Smooth muscle cell (in vitro differentiated cells): ENCODE measurements around the gene GLT1D1. TPM values are rescaled to one million over a fixed set of nuclear protein-coding genes. Genes with fewer than 3 reads are reported as not detected.

Source experiments
- DNase-seq: peaks from one replicate; lab custom pipeline; 2025; ENCODE audit not compliant: unreplicated experiment; lab: John Stamatoyannopoulos, UW
- H2AFZ ChIP-seq: fragments of 200-600 bp; sonication (generic); 2 replicates; pipeline ENCODE4 v1.6.0; 2016; ENCODE audit warnings: antibody characterized with exemption, low read depth, mild to moderate bottlenecking
- H3F3A ChIP-seq: fragments of 200-600 bp; sonication (generic); 2 replicates; pipeline ENCODE4 v1.6.0; 2017; ENCODE audit warnings: antibody characterized with exemption, low read depth
- H3K27ac ChIP-seq: fragments of 200-600 bp; sonication (generic); 2 replicates; pipeline ENCODE4 v1.5.1; 2016; ENCODE audit warnings: low read depth, mild to moderate bottlenecking
- H3K27me3 ChIP-seq: fragments of 200-600 bp; sonication (generic); 2 replicates; pipeline ENCODE4 v1.6.1; 2016; ENCODE audit warnings: low read depth, mild to moderate bottlenecking
- H3K36me3 ChIP-seq: fragments of 200-600 bp; sonication (generic); 2 replicates; pipeline ENCODE4 v1.5.1; 2016; ENCODE audit warnings: low read depth
- H3K4me1 ChIP-seq: fragments of 200-600 bp; sonication (generic); 2 replicates; pipeline ENCODE4 v1.5.1; 2016; ENCODE audit warnings: low read depth
- H3K4me2 ChIP-seq: fragments of 200-600 bp; sonication (generic); 2 replicates; pipeline ENCODE4 v1.6.0; 2016; ENCODE audit warnings: mild to moderate bottlenecking
- H3K4me3 ChIP-seq: fragments of 200-600 bp; sonication (generic); 2 replicates; pipeline ENCODE4 v1.5.1; 2016; ENCODE audit warnings: mild to moderate bottlenecking
- H3K79me2 ChIP-seq: fragments of 200-600 bp; sonication (generic); 2 replicates; pipeline ENCODE4 v1.6.0; 2016; ENCODE audit warnings: low read depth, mild to moderate bottlenecking
- H3K9ac ChIP-seq: fragments of 200-600 bp; sonication (generic); 2 replicates; pipeline ENCODE4 v1.6.0; 2016; ENCODE audit warnings: low read depth
- H3K9me3 ChIP-seq: fragments of 200-600 bp; sonication (generic); replicated peaks from 2 replicates; pipeline ENCODE4 v1.5.1; 2016; ENCODE audit warnings: low read depth
- H4K20me1 ChIP-seq: fragments of 200-600 bp; sonication (generic); 2 replicates; pipeline ENCODE4 v1.6.0; 2016; ENCODE audit warnings: low read depth
- CTCF ChIP-seq: fragments of 200-600 bp; sonication (generic); IDR thresholded peaks from 2 replicates; pipeline ENCODE4 v1.5.1; 2017; ENCODE audit warnings: borderline replicate concordance, mild to moderate bottlenecking, antibody characterized with exemption; ENCODE audit not compliant: insufficient read depth, poor library complexity, severe bottlenecking
- WGBS: methylation state at CpG from one replicate; pipeline ENCODE4 v1.1.7; 2016; ENCODE audit warnings: low lambda C conversion rate; 5-methylcytosine and 5-hydroxymethylcytosine counted together
- polyA plus RNA-seq: library from polyadenylated mRNA; unstranded; fragments of >200 nt; fragmentation: Nextera tagmentation; extraction: Ambion mirVana; gene quantifications from 2 replicates; pipeline ENCODE4 v1.2.1, GENCODE V29; 2016
- total RNA-seq: library from RNA; depleted of rRNA; stranded (reverse); fragments of >200 nt; gene quantifications from 2 replicates; pipeline ENCODE4 v1.2.3, GENCODE V29; 2014

The GLT1D1 gene
- total and polyA plus RNA-seq, 2 experiments from 2014 or later, result 0.07 to 0.18 TPM

- H2AFZ ChIP-seq, result no peak overlapping the region
Measured at GRCh38 chr12:128989287-128989686, 136.0 kb downstream of the GLT1D1 start.

GRCh38 chr12:128991716-128992115 is 138.4 kb downstream of the GLT1D1 start:
- no peak for TF ChIP-seq CTCF
- Histone ChIP-seq H3K9ac (no peak overlapping the region), H3K4me3 (no peak overlapping the region), H3K27me3 (no peaks in the 10 kb centered on the region), H4K20me1 (no peaks in the 10 kb centered on the region), H3K9me3 (no peaks in the 10 kb centered on the region), H3K27ac (no peak overlapping the region), H3F3A (no peaks in the 10 kb centered on the region), H3K36me3 (no peaks in the 10 kb centered on the region), H3K79me2 (no peaks in the 10 kb centered on the region), H3K4me1 (no peaks in the 10 kb centered on the region), H3K4me2 (no peak overlapping the region), H2AFZ (no peak overlapping the region)
- 88% methylated on average over 6 of the region's 6 CpGs for WGBS
- no peak for DNase-seq

More at GRCh38 chr12:128989287-128989686, 136.0 kb downstream of the GLT1D1 start:
- H3F3A ChIP-seq, result no peaks in the 10 kb centered on the region
- H3K36me3 ChIP-seq, result no peaks in the 10 kb centered on the region
- H3K9ac ChIP-seq, result no peak overlapping the region
- no peak for TF ChIP-seq CTCF
- no peak for DNase-seq
- H3K27me3 ChIP-seq, result no peaks in the 10 kb centered on the region
- no peak overlapping the region for H3K4me2 ChIP-seq
- no peaks in the 10 kb centered on the region for H3K4me1 ChIP-seq
- no peak overlapping the region for H3K4me3 ChIP-seq
- no peaks in the 10 kb centered on the region for H3K79me2 ChIP-seq
- no peaks in the 10 kb centered on the region for H4K20me1 ChIP-seq
- WGBS, result 88% methylated on average over 1 of the region's 1 CpG
- no peak overlapping the region for H3K27ac ChIP-seq
- no peaks in the 10 kb centered on the region for H3K9me3 ChIP-seq

- H3K4me1 ChIP-seq, result no peaks in the 10 kb centered on the region
- H3K9ac ChIP-seq, result no peak overlapping the region
- H3K79me2 ChIP-seq, result no peaks in the 10 kb centered on the region
- no peak for TF ChIP-seq CTCF
- H3K4me2 ChIP-seq, result no peak overlapping the region
- H3F3A ChIP-seq, result no peaks in the 10 kb centered on the region
- no peak for DNase-seq
- no peak overlapping the region for H2AFZ ChIP-seq
- H3K36me3 ChIP-seq, result no peaks in the 10 kb centered on the region
- H3K27ac ChIP-seq, result no peak overlapping the region
- WGBS, result 61% methylated on average over 8 of the region's 8 CpGs
- H3K4me3 ChIP-seq, result no peak overlapping the region
- no peaks in the 10 kb centered on the region for H3K27me3 ChIP-seq
- no peaks in the 10 kb centered on the region for H3K9me3 ChIP-seq
- no peaks in the 10 kb centered on the region for H4K20me1 ChIP-seq
Measured at GRCh38 chr12:128992116-128992515, 138.8 kb downstream of the GLT1D1 start.

GRCh38 chr12:128992550-128992949 is 139.3 kb downstream of the GLT1D1 start:
- TF ChIP-seq CTCF, result no peak
- no peaks in the 10 kb centered on the region for H4K20me1 ChIP-seq
- DNase-seq, result no peak
- H3K9ac ChIP-seq, result no peak overlapping the region
- H3K4me2 ChIP-seq, result no peak overlapping the region
- no peaks in the 10 kb centered on the region for H3K27me3 ChIP-seq
- no peaks in the 10 kb centered on the region for H3K79me2 ChIP-seq
- no peak overlapping the region for H2AFZ ChIP-seq
- H3F3A ChIP-seq, result no peaks in the 10 kb centered on the region
- H3K9me3 ChIP-seq, result no peaks in the 10 kb centered on the region
- no peak overlapping the region for H3K27ac ChIP-seq
- H3K36me3 ChIP-seq, result no peaks in the 10 kb centered on the region
- 62% methylated on average over 9 of the region's 9 CpGs for WGBS
- H3K4me1 ChIP-seq, result no peaks in the 10 kb centered on the region
- no peak overlapping the region for H3K4me3 ChIP-seq
